GM21529 (cell line): ENCODE data around the gene PLA2R1.
"Not testable (repeated sequence)": the region's sequence is repeated elsewhere in the genome, so short reads cannot be mapped to it uniquely, and the experiment has no call there.

Experiments used
- ATAC-seq: cut with Tn5 transposase; IDR thresholded peaks from one replicate; pipeline ENCODE4 v1.9.1; 2021; ENCODE audit not compliant: unreplicated experiment

The PLA2R1 gene

GRCh38 chr2:160063879-160064612 is 1.6 kb upstream of the PLA2R1 start:
- ATAC-seq, result no peak

GRCh38 chr2:160063271-160063670 is 856 bp upstream of the PLA2R1 start:
- no peak for ATAC-seq

GRCh38 chr2:160061944-160062291 is 497 bp downstream of the PLA2R1 start:
- no peak for ATAC-seq

GRCh38 chr2:160061533-160061932 is 882 bp downstream of the PLA2R1 start:
- ATAC-seq, result no peak

- ATAC-seq, result no peak
Observed at GRCh38 chr2:160060297-160060696, 2.1 kb downstream of the PLA2R1 start.

- no peak for ATAC-seq
Observed at GRCh38 chr2:160057356-160057755, 5.1 kb downstream of the PLA2R1 start.

- no peak for ATAC-seq
Observed at GRCh38 chr2:160055726-160056108, 6.7 kb downstream of the PLA2R1 start.

GRCh38 chr2:160054984-160055725 is 7.3 kb downstream of the PLA2R1 start:
- no peak for ATAC-seq

- ATAC-seq, result no peak
Observed at GRCh38 chr2:160053946-160054345, 8.5 kb downstream of the PLA2R1 start.

GRCh38 chr2:160052531-160052930 is 9.9 kb downstream of the PLA2R1 start:
- no peak for ATAC-seq

- ATAC-seq, result no peak
Observed at GRCh38 chr2:160051371-160051800, 11.0 kb downstream of the PLA2R1 start.

GRCh38 chr2:160050147-160050546 is 12.3 kb downstream of the PLA2R1 start:
- no peak for ATAC-seq

GRCh38 chr2:160045703-160046210 is 16.7 kb downstream of the PLA2R1 start:
- ATAC-seq, result no peak

GRCh38 chr2:160044728-160045127 is 17.7 kb downstream of the PLA2R1 start:
- ATAC-seq, result no peak

- no peak for ATAC-seq
Observed at GRCh38 chr2:160043265-160043664, 19.1 kb downstream of the PLA2R1 start.

GRCh38 chr2:160042054-160042453 is 20.4 kb downstream of the PLA2R1 start:
- ATAC-seq, result no peak

GRCh38 chr2:160041091-160041490 is 21.3 kb downstream of the PLA2R1 start:
- no peak for ATAC-seq

- ATAC-seq, result no peak
Observed at GRCh38 chr2:160039166-160039903, 23.1 kb downstream of the PLA2R1 start.

- ATAC-seq, result not testable (repeated sequence)
Observed at GRCh38 chr2:160038662-160039061, 23.8 kb downstream of the PLA2R1 start.

- no peak for ATAC-seq
Observed at GRCh38 chr2:160036736-160037135, 25.7 kb downstream of the PLA2R1 start.

- ATAC-seq, result no peak
Observed at GRCh38 chr2:160035125-160035524, 27.3 kb downstream of the PLA2R1 start.

- no peak for ATAC-seq
Observed at GRCh38 chr2:160034396-160034795, 28.0 kb downstream of the PLA2R1 start.
